GM18526 (cell line): ENCODE measurements around the gene ZNF280C.

ENCODE experiments used
- POLR2A ChIP-seq: IDR thresholded peaks from 3 replicates; pipeline ENCODE4 v1.6.1; 2011; ENCODE audit not compliant: insufficient read length; ENCODE audit errors: extremely low read depth

Gene ZNF280C, protein sequence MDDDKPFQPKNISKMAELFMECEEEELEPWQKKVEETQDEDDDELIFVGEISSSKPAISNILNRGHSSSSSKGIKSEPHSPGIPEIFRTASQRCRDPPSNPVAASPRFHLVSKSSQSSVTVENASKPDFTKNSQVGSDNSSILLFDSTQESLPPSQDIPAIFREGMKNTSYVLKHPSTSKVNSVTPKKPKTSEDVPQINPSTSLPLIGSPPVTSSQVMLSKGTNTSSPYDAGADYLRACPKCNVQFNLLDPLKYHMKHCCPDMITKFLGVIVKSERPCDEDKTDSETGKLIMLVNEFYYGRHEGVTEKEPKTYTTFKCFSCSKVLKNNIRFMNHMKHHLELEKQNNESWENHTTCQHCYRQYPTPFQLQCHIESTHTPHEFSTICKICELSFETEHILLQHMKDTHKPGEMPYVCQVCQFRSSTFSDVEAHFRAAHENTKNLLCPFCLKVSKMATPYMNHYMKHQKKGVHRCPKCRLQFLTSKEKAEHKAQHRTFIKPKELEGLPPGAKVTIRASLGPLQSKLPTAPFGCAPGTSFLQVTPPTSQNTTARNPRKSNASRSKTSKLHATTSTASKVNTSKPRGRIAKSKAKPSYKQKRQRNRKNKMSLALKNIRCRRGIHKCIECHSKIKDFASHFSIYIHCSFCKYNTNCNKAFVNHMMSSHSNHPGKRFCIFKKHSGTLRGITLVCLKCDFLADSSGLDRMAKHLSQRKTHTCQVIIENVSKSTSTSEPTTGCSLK

DNA sequence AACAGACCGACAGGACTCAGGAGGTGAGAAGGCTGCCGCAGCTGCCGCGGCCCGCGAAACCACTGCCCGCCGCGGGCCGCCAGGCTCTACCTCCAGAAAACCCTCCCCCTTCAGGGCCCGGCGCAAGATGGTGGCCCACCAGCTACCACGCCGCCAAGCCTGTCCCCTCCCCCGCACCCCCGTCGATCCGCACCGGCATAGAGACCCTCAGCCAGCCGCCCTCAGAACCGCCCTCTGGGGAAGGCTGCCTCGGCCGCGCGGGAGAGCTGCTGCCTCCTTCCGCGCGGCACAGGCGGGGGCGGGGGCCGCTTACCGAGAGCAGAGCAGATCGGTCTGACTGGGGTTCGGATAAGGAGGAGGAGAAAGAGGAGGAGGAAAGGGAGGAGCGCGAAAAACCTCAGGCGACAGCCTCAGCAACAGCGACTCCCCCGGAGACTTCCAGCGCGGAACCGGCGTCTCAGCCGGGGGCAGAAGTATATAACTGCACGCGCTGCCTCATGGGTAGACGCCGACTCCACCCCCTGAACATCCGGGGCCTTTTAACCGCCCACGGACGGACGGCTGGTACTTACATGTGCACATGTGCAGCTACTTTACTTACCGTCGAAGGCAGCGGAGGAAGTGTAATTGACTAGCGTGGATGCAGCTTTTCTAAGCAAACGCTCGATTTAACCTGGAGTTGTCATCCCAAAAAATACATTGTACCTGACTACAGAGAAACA lies at the start of gene ZNF280C:
ZNF280C (minus strand) TSS at position 451 of the 722 bp plus-strand sequence. CDS start 8,450 bp downstream, outside the sequence.
- peak; percentile 96 for TF ChIP-seq POLR2A

DNA sequence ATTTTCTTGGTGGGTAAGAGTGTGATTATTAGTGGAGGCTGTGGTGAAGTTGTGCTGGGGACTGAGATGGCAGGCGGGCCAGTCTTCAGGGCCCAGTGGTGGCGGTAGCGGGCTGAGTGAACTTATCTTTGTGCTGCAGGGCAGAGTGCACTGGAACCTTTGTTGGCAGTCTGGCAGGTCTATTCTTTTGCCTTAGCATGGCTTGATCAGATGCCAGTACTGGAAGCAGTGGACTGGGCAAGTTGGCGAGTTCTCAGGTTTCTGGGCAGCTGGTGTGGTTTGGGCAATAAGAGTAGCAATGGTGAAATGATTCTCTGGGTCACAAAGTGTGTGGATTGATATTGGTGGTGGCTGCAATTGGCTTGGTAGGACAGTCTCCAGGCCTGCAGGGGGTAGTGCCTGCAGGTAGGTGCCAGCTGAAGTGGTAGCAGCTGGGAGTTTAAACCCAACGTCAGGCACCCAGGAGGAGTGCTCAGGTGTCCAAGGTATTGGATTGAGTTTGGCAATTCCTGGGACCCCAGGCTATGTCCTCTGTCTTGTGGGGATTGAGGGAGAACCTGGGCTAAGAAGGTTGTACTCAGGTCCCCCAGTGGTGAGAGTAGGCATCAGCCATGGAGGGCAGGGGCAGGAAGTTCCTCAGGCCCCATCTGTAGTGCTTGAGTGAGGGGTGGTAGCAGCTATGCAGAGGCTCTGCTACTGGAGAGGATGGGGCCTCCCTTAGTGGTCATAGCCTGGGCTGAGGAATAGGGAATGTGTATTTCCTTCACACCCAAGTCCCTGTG lies 36.1 kb upstream of the ZNF280C start:
- TF ChIP-seq POLR2A, result no peak

DNA sequence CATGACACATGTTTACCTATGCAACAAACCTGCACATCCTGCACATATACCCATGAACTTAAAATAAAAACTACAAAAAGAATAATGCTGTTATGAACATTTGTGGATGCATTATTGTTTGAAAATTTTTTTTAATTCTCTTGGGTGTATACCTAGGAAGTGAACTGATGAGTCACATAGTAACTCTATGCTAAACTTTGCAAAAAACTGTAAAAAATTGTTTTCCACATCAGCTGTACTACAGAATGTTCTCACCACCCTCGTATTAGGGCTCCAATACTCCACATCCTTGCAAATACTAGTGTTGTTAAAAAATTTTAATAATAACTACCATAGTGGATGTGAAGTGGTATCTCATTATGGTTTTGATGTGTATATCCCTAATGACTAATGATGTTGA lies 33.3 kb upstream of the ZNF280C start:
- TF ChIP-seq POLR2A, result no peak

GRCh38 chrX:130301405-130301804 lies 32.7 kb upstream of the ZNF280C start:
- TF ChIP-seq POLR2A, result no peak

DNA sequence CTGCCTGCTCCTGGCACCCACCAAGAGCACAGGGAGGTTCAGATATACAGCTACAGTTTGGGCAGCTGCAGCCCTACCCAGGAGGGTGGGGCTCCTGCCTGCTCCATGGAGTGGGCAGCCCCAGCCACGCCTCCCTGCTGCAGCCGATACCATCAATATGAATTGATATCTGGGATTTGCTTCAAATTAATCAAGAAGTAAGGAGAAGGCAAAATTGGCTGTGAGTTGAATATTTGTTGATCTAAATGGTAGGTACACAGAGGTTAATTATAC lies 31.2 kb upstream of the ZNF280C start:
- no peak for TF ChIP-seq POLR2A

DNA sequence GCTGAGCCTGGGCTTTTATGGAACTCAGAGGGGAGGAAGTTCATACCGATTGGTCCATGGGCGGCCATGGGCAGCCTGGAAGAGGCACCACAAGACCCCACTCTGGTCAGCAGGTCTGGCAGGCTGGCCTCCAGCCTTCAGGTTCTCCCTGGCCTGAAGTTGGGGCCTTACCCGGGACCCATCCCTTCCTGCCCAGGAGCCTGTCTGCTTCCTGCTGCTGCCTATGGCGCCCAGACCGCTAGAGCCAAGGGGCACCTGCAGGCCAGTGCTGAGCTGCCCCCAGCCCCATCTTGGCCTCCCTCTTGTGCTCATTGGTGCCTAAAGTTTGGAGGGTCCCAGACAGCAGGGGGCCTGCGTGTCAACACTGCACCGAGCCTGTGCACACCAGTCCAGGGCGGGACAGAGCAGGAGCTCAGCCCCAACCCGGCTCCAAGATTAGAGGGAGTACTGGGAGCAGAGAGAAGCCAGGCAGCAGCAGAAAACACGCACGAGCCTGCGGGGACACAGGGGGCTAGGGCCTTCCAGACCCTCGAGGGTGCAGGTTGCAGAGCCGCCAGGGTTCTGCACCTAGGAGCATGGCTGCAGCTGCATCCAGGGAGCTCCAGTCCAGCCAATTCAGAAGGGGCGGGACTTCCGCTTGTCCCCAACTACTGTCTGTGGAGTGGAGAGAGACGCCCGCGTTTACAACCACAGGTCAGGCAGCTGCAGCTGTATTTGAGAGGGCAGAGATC lies 30.7 kb upstream of the ZNF280C start:
- TF ChIP-seq POLR2A, result no peak

DNA sequence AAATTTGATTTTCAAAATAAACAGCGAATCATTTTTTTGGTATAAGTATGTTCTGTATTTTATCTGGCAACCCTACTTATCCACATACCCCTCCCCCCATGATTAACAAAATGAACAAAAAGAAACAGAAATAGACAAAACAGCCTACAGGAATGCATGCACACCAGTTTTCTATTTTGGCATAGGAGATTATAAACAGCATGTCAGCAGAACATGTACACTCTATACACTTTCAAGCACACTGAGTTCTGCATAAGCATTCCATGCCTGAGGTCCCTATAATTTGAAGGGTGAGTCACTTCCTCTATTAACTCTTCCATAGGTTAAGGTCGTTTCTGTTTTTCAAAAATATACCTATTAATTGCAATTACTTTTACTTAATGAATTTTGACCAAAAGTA lies 28.0 kb upstream of the ZNF280C start:
- no peak for TF ChIP-seq POLR2A

GRCh38 chrX:130296297-130296678 lies 27.6 kb upstream of the ZNF280C start:
- no peak for TF ChIP-seq POLR2A

DNA sequence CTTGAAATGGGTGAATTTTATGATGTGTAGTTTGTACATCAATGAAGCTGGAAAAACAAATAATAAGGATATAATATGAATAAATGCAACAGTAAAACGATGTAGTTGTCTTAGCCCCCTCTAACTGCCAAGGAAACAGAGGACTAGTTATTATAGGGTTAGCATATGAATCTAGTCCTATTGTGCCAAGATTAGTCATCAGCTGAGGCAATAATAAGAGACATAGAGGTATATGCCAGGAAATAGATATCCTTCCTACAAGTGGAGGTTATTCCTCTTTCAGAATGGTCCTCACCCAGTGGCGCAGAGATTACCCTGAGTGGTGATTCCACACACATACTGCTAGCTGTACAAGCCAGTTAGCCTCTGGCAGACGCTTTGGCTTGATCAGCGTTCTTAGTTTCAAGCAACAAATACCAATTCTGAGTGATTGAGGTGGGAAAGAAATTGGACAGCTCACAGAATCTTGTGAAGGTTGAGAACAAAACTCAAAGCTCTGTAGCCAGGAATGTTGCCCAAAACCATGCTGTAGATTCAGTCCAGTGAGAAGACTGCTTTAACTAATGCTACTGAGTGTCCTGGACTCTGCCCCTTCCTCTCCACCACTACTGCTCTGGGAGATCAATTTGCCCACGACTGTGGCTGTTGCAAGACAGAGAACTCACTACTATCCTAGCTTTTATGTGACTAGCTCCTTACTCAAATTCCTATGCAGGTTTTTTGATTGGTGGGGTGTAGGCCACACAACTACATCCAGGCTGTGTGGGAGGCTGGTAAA lies 27.0 kb upstream of the ZNF280C start:
- no peak for TF ChIP-seq POLR2A

GRCh38 chrX:130287071-130287770 lies 18.5 kb upstream of the ZNF280C start:
- no peak for TF ChIP-seq POLR2A

GRCh38 chrX:130285710-130286109 lies 17.0 kb upstream of the ZNF280C start:
- TF ChIP-seq POLR2A, result no peak

- no peak for TF ChIP-seq POLR2A
These were observed 16.4 kb upstream of the ZNF280C start for GRCh38 chrX:130285069-130285620.

- no peak for TF ChIP-seq POLR2A
These were observed 13.5 kb upstream of the ZNF280C start for GRCh38 chrX:130282151-130282550.

DNA sequence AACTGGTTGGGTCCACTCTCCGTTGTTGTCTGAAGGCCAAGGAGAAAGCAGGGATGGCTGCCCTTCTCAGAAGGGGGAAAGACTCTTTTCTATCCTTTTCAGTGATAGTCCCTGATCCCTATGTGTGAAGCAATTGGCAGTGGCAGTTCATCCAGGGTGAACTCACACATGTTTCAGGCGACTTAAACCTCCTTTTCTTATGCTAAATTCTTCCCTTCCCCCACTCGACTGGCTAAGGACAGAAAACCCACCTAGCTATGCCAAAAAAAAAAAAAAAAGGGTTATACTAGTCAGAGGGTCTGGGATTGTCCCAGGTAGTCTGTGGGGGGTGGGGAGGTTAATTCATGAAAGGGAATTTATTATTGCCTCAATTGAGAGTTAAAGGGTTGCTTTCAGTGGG lies 12.2 kb upstream of the ZNF280C start:
- TF ChIP-seq POLR2A, result no peak
